Adrenal gland (tissue), 12 donors: ENCODE data around the gene INHBC. TPM values are rescaled to one million over a fixed set of nuclear protein-coding genes. Genes with fewer than 3 reads are reported as not detected.

Experiments
- DNase-seq, 7 donors: peaks; one replicate each; pipeline ENCODE4 v3.0.0-alpha.2; 2019 to 2020
- H3K27ac ChIP-seq, 5 donors: fragments of 200-600 bp; sonication (generic) in 4 of 5; 1 replicate in 3 of 5; 2 replicates in 2 of 5; pipeline versions ENCODE4 v1.5.1 to v1.8.0; 2016 to 2020; ENCODE audit warnings: mild to moderate bottlenecking in 1 of 5
- H3K27me3 ChIP-seq: fragments of 200-600 bp; 2 replicates; pipeline ENCODE4 v1.8.0; 2021
- H3K36me3 ChIP-seq, 2 donors: fragments of 200-600 bp; replicated peaks in 1 of 2; 1 replicate in 1 of 2; 2 replicates in 1 of 2; pipeline versions ENCODE4 v1.5.1 to v1.8.0; 2018 to 2022
- H3K4me1 ChIP-seq, 2 donors: fragments of 200-600 bp; replicated peaks in 1 of 2; 1 replicate in 1 of 2; 2 replicates in 1 of 2; pipeline versions ENCODE4 v1.5.1 to v1.8.0; 2018 to 2021
- H3K4me3 ChIP-seq, 4 donors: fragments of 200-600 bp; sonication (generic) in 3 of 4; one replicate each; pipeline ENCODE4 v1.5.1; 2016 to 2018
- H3K9me3 ChIP-seq, 3 donors: fragments of 200-600 bp; sonication (generic) in 1 of 3; replicated peaks in 1 of 3; 1 replicate in 2 of 3; 2 replicates in 1 of 3; pipeline versions ENCODE4 v1.5.1 to v1.8.0; 2016 to 2021
- POLR2A ChIP-seq, 2 donors: fragments of 450-650 bp; IDR thresholded peaks; one replicate each; pipeline ENCODE4 v1.6.1; 2017; ENCODE audit warnings: antibody characterized with exemption in 2 of 2, mild to moderate bottlenecking in 2 of 2, moderate library complexity in 1 of 2
- WGBS, 4 donors: extraction: QIAGEN DNeasy Blood & Tissue Kit in 2 of 4; methylation state at CpG; one replicate each; pipeline versions ENCODE4 v1.1.5 to v1.1.7; 2013 to 2017; 5-methylcytosine and 5-hydroxymethylcytosine counted together
- intact Hi-C, 2 donors: fragments of 100-400 bp; cut with DNase I; formaldehyde crosslinking; loops; one replicate each; pipeline versions ENCODE4 v1.14.1 to v1.15.0; 2022 to 2023
- polyA plus RNA-seq, 3 donors: library from polyadenylated mRNA; stranded (reverse); fragments of 200-250 nt in 2 of 3; fragments of 350-450 nt in 1 of 3; fragmentation: Illumina TruSeq in 1 of 3; extraction: RNeasy Lipid Tissue Mini Kit (QIAGEN cat#74804) in 1 of 3; gene quantifications; one replicate each; pipeline ENCODE4 v1.2.3, GENCODE V29; 2013 to 2014
- total RNA-seq, 9 donors: library from RNA; depleted of rRNA in 4 of 9; stranded (reverse); fragments of >200 nt in 4 of 9; fragments of 120-200 nt in 1 of 9; fragmentation: NEBNext Ultra II Directional in 1 of 9; extraction: Animal tissue kit (Norgen Biotek cat#: 25700) in 1 of 9; gene quantifications; one replicate each; pipeline versions ENCODE4 v1.1.0 to v1.2.4, GENCODE V29; 2013 to 2023
- TF ChIP-seq, protein P1 (sequence below), 6 experiments: fragments of 450-650 bp in 4 of 6; fragments of 200-600 bp in 2 of 6; sonication (generic) in 1 of 6; IDR thresholded peaks; 1 replicate in 5 of 6; 2 replicates in 1 of 6; pipeline versions ENCODE4 v1.5.1 to v1.8.0; 2016 to 2021; ENCODE audit warnings: antibody characterized with exemption in 6 of 6, mild to moderate bottlenecking in 2 of 6, moderate library complexity in 1 of 6
- donor health status: healthy with polysubstance abuse.
- donor health status: Bipolar disorder and iron deficiency.
- donor health status: DM: yes; HTN: yes; CAD: no.
- donor health status: DM: no; HTN: no; CAD: no.
- donor health status: DM: no; HTN: no; CAD: no.
- donor health status: DM: yes; HTN: yes; CAD: no.

INHBC gene
- total and polyA plus RNA-seq, 12 donors: not detected

DNA sequence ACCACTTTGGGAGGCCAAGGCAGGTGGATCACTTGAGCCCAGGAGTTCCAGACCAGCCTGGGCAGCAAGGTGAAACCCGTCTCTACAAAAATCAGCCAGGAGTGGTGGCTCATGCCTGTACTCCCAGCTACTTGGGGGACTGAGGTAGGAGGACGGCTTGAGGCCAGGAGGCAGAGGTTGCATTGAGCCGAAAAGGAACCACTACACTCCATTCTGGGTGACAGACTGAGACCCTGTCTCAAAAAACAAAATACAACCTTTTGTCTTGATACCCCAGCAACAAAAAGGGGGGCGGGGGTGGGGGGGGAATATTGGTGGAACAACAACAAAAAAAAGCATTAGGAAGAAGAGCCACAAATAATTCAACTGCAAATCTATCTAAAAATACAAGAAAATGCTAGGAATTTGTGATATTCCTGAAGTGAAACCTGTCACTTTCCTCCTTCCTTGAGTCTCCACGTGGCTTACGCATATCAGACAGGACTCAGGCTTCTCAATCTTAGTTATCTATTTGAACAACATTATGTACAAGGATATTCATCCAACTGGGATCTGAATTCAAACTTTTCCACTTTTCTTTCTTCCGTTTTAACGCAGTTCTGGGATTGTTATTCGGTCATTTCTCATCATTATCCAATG is 5.0 kb upstream of the INHBC start:
- peak in 1 of 7 donors; percentile 49 for DNase-seq
- H3K9me3 ChIP-seq: no peaks in the 10 kb centered on the region
- H3K27ac ChIP-seq: peak overlapping the region; percentile 8 to 99 (median 93)
- no peaks in the 10 kb centered on the region for H3K27me3 ChIP-seq
- H3K4me1 ChIP-seq: peaks cover 6 to 8% of the 10 kb centered on the region in 2 donors
- 19 to 33% (median 30%) methylated on average over 8 to 9 of the region's 9 CpGs for WGBS, 4 donors
- H3K4me3 ChIP-seq: peak overlapping the region in 2 of 4 donors; percentile 57 to 90
- no peaks in the 10 kb centered on the region for H3K36me3 ChIP-seq
- intact Hi-C loops: no loop called here
- TF ChIP-seq POLR2A (IDR thresholded peaks at IDR 0.05): no peak
- TF ChIP-seq, protein P1, sequence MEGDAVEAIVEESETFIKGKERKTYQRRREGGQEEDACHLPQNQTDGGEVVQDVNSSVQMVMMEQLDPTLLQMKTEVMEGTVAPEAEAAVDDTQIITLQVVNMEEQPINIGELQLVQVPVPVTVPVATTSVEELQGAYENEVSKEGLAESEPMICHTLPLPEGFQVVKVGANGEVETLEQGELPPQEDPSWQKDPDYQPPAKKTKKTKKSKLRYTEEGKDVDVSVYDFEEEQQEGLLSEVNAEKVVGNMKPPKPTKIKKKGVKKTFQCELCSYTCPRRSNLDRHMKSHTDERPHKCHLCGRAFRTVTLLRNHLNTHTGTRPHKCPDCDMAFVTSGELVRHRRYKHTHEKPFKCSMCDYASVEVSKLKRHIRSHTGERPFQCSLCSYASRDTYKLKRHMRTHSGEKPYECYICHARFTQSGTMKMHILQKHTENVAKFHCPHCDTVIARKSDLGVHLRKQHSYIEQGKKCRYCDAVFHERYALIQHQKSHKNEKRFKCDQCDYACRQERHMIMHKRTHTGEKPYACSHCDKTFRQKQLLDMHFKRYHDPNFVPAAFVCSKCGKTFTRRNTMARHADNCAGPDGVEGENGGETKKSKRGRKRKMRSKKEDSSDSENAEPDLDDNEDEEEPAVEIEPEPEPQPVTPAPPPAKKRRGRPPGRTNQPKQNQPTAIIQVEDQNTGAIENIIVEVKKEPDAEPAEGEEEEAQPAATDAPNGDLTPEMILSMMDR (IDR thresholded peaks at IDR 0.05): no peak

DNA sequence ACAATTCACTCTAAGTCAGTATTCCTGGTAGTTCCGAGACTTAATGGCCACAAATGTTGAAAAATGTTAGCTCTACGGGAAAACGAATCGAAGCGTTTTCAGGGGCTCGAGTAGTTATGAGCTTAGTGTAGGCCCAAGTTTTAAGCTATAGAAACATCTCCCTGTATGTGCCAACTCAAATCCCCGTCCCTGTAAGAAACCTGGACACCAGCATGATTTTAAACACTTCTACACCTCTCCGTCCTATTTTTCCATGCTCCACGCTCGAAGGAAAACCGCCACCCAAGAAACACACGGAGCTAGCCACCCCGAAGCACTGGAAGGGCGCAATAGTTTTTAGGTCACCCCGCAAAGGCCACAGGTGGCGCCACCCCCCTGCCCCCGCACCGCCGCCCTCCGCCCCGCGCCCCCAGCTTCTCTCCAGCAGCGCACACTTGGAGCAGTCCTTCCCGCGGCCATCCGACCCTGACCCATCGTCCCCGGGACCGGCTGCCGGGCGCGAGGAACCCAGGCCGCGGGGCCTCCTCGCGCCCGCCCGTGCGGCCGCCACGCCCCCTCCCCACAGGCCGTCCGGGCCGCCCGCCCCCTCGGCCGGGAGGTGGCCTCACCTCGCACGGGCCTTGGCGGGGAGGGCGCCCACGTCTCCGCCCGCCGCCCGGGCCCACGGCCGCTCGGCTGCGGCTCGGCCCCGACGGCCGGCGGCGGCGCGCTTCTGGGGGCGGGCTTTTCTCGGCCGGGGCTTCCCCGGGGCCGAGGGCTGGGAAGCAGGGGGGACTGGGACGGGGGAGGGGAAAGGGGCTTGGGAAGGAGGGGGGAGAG is 4.3 kb upstream of the INHBC start:
- no peaks in the 10 kb centered on the region for H3K9me3 ChIP-seq
- intact Hi-C loops: no loop called here
- peaks cover 6 to 8% of the 10 kb centered on the region in 2 donors for H3K4me1 ChIP-seq
- no peaks in the 10 kb centered on the region for H3K27me3 ChIP-seq
- peak in 1 of 2 donors; percentile 47 for TF ChIP-seq POLR2A (IDR thresholded peaks at IDR 0.05)
- TF ChIP-seq, protein P1 (IDR thresholded peaks at IDR 0.05): no peak
- 0 to 1% (median 0%) methylated on average over 15 to 73 of the region's 74 CpGs for WGBS, 4 donors
- H3K36me3 ChIP-seq: no peaks in the 10 kb centered on the region
- peak; percentile 38 to 65 (median 51) for DNase-seq
- peak overlapping the region in 3 of 4 donors; percentile 25 to 90 (median 57) for H3K4me3 ChIP-seq
- peak overlapping the region; percentile 62 to 99 (median 93) for H3K27ac ChIP-seq

DNA sequence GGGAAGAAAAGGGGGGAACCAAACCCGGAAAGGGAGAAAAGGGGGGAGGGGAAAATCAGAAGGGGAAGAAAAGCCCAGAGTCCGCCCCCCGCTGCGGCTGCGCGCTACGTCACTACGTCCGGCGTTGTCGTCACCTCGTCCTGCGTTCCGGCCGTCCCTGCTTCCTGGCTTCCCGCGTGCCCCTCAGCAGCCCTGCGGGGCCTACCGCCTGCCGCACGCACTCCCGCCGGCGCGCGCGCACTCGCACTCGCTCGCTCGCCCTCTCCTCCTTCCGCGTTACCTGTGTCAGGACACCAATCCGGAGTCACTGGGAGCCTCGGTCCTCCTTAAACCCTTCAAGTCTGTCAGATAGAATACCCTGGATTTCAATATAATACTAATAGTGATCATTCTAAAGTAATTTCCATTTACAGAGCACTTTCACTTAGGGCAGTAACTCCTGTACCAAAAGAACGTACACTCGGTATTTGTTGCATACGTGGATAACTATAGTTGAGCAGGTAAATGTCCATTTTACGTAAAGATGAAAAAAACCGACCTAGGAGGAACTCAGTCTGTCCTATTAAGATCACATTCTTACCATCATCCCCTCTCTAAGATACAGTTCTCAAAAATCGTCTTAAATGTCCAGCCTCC is 3.5 kb upstream of the INHBC start, which contains the start of gene R3HDM2:
Gene R3HDM2, minus strand, starts transcription at position 113 of the 636 bp plus-strand sequence. CDS start 120,615 bp downstream, outside the sequence.
- no peaks in the 10 kb centered on the region for H3K36me3 ChIP-seq
- H3K9me3 ChIP-seq: no peaks in the 10 kb centered on the region
- H3K27ac ChIP-seq: peak within 1 kb of the TSS; percentile 62 to 99 (median 93)
- H3K4me1 ChIP-seq: peaks cover 6 to 8% of the 10 kb centered on the region in 2 donors
- TF ChIP-seq POLR2A (IDR thresholded peaks at IDR 0.05): peak; percentile 89 to 95
- TF ChIP-seq, protein P1 (IDR thresholded peaks at IDR 0.05): peak in 1 of 6 experiments; percentile 12
- no peaks in the 10 kb centered on the region for H3K27me3 ChIP-seq
- H3K4me3 ChIP-seq: peak within 1 kb of the TSS in 3 of 4 donors; percentile 25 to 90 (median 57)
- 1 to 2% (median 1%) methylated on average over 21 to 41 of the region's 41 CpGs for WGBS, 4 donors
- intact Hi-C loops: no loop called here
- DNase-seq: peak; percentile 95 to 98 (median 97)
